GM19238 (cell line): ENCODE data around the gene RNF186.
"Not testable (repeated sequence)": the region's sequence is repeated elsewhere in the genome, so short reads cannot be mapped to it uniquely, and the experiment has no call there.

Source experiments
- DNase-seq: peaks from one replicate; pipeline ENCODE4 v3.0.0; 2011; ENCODE audit warnings: low spot score; ENCODE audit not compliant: insufficient read length

Gene RNF186

GRCh38 chr1:19825298-19825697 lies 10.2 kb upstream of the RNF186 start:
- DNase-seq = no peak

- DNase-seq = no peak
Observed at GRCh38 chr1:19824541-19824940, 9.5 kb upstream of the RNF186 start.

- no peak for DNase-seq
Observed at GRCh38 chr1:19824036-19824435, 9.0 kb upstream of the RNF186 start.

GRCh38 chr1:19819701-19820100 lies 4.6 kb upstream of the RNF186 start:
- DNase-seq = no peak

GRCh38 chr1:19818324-19818723 lies 3.2 kb upstream of the RNF186 start:
- DNase-seq = no peak

GRCh38 chr1:19817160-19817559 lies 2.1 kb upstream of the RNF186 start:
- no peak for DNase-seq

- DNase-seq = not testable (repeated sequence)
Observed at GRCh38 chr1:19816737-19817086, 1.6 kb upstream of the RNF186 start.

GRCh38 chr1:19815801-19816736 lies 986 bp upstream of the RNF186 start:
- DNase-seq = no peak

GRCh38 chr1:19814244-19814661 lies 830 bp downstream of the RNF186 start:
- no peak for DNase-seq

- DNase-seq = no peak
Observed at GRCh38 chr1:19813643-19813960, 1.5 kb downstream of the RNF186 start.

GRCh38 chr1:19812875-19813642 lies 2.0 kb downstream of the RNF186 start:
- no peak for DNase-seq

GRCh38 chr1:19811206-19811851 lies 3.8 kb downstream of the RNF186 start:
- peak; percentile 40 for DNase-seq

GRCh38 chr1:19809044-19809750 lies 5.9 kb downstream of the RNF186 start:
- DNase-seq = no peak

GRCh38 chr1:19808351-19808750 lies 6.7 kb downstream of the RNF186 start:
- DNase-seq = no peak

GRCh38 chr1:19804831-19805251 lies 10.2 kb downstream of the RNF186 start:
- no peak for DNase-seq

- DNase-seq = no peak
Observed at GRCh38 chr1:19802269-19802668, 12.8 kb downstream of the RNF186 start.

GRCh38 chr1:19800076-19800804 lies 14.8 kb downstream of the RNF186 start:
- peak; percentile 50 for DNase-seq

- DNase-seq = peak; percentile 72
Observed at GRCh38 chr1:19799230-19800075, 15.6 kb downstream of the RNF186 start, which contains the start of gene TMCO4. TMCO4 (minus strand) TSS chr1:19799916; CDS start chr1:19780758, 19,158 bp downstream.

- no peak for DNase-seq
Observed at GRCh38 chr1:19798486-19799229, 16.4 kb downstream of the RNF186 start.
